ENCODE results near the gene COPZ2. TPM values are rescaled to one million over a fixed set of nuclear protein-coding genes. Genes with fewer than 3 reads are reported as not detected.
A peak's percentile ranks its signal among the peaks of the same experiment; 100 is the strongest.

The COPZ2 gene
- total RNA-seq, 1 experiment from 2014 or later = not detected

DNA sequence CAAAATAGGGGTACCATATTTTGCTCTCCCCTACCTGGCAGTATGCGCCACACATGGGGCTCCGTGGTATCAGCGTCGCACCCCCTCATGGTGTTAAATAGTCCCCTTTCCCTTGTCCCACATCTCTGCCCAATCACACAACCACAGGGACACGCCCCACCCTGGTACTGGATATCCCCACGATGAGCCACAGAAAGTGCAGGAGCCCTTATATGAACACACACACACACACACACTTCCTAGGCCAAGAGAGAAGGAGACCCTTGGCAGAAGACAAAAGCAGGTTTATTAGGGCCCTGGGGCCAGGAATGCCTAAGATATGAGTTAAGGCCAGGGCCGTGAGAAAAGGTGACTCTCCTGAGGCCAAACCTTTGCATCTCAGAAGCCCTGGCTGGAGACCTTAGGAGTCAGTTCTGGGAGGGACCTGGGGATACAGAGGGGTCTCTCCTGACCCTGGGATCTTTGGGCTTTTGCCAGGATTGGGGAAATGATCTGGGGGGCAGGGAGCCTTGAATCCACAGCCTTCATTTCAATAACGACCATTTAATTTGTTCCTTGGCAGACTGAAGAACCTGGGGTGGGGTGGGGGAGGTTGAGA, 11.6 kb downstream of the COPZ2 start:
- peak overlapping the region; percentile 54 to 62 for H3K4me3 ChIP-seq (replicated peaks in 1 of 2; ENCODE audit: low read depth in 1 of 2, low read length in 2 of 2)
- H3K27ac ChIP-seq (ENCODE audit: low read depth, low read length) = peak overlapping the region; percentile 64
- no peaks in the 10 kb centered on the region for H3K27me3 ChIP-seq (ENCODE audit: insufficient read depth, low read length)
- H3K4me1 ChIP-seq (ENCODE audit: control insufficient read depth in 1 of 2, insufficient read depth in 2 of 2, low read length in 2 of 2) = peaks cover 26 to 45% of the 10 kb centered on the region in 2 experiments
- no peaks in the 10 kb centered on the region for H3K9me2 ChIP-seq (ENCODE audit: insufficient read depth)
- peak; percentile 3; the same call in 1 of the 2 replicates for ATAC-seq
- TF ChIP-seq JUND (IDR thresholded peaks at IDR 0.05) (no peak), EZH2phosphoT487 (IDR thresholded peaks at IDR 0.05; ENCODE audit: borderline replicate concordance) (no peak)
- peak overlapping the region; percentile 57 for H3K9ac ChIP-seq (ENCODE audit: low read length)
- H3K36me3 ChIP-seq (ENCODE audit: control insufficient read depth in 1 of 2, insufficient read depth in 2 of 2, low read length in 2 of 2) = no peaks in the 10 kb centered on the region
- H4K20me1 ChIP-seq (ENCODE audit: insufficient read depth) = no peaks in the 10 kb centered on the region
- RAD21 ChIA-PET (ENCODE audit: low non-redundant PET in 1 of 2, low total read pairs in 2 of 2, uncharacterized antibody in 2 of 2, unreplicated experiment in 2 of 2) = interaction anchor here (0.5 to 3.0 kb wide), 17 partner anchors 15 to 282 kb away, joined by 3 to 19 read pairs (median 4); partner anchors contain the start of gene NFE2L1 (in 2 of the 2)
- BruUV-seq (replicated peaks) = no TSS peak
- H3K4me2 ChIP-seq (ENCODE audit: low read length) = peak overlapping the region; percentile 95
- no peak for DNase-seq (ENCODE audit: low read depth, low spot score)
- intact Hi-C loops (cut with micrococcal nuclease) = loop anchor here (1.0 to 10.0 kb wide), 12 partner anchors 23 to 1009 kb away; partner anchors contain the start of gene NFE2L1
- H2AFZ ChIP-seq (ENCODE audit: low read depth, low read length, poor library complexity, severe bottlenecking) = peak overlapping the region; percentile 96
- POLR2A ChIA-PET = interaction anchor here (0.7 to 2.6 kb wide), 13 partner anchors 10 to 592 kb away, joined by 3 to 45 read pairs (median 5); partner anchors contain the start of genes CBX1, HOXB8, NFE2L1 and SNX11
- H3K79me2 ChIP-seq (ENCODE audit: insufficient read depth, low read length) = no peaks in the 10 kb centered on the region
- H3K9me3 ChIP-seq (ENCODE audit: control insufficient read depth in 1 of 2, insufficient read depth in 1 of 2, low read depth in 1 of 2, low read length in 2 of 2) = no peaks in the 10 kb centered on the region
- CTCF ChIA-PET = interaction anchor here (0.6 to 3.5 kb wide), 58 partner anchors 9 to 858 kb away, joined by 3 to 171 read pairs (median 5); partner anchors contain the start of genes CBX1, CDK5RAP3, HOXB8 and NFE2L1

DNA sequence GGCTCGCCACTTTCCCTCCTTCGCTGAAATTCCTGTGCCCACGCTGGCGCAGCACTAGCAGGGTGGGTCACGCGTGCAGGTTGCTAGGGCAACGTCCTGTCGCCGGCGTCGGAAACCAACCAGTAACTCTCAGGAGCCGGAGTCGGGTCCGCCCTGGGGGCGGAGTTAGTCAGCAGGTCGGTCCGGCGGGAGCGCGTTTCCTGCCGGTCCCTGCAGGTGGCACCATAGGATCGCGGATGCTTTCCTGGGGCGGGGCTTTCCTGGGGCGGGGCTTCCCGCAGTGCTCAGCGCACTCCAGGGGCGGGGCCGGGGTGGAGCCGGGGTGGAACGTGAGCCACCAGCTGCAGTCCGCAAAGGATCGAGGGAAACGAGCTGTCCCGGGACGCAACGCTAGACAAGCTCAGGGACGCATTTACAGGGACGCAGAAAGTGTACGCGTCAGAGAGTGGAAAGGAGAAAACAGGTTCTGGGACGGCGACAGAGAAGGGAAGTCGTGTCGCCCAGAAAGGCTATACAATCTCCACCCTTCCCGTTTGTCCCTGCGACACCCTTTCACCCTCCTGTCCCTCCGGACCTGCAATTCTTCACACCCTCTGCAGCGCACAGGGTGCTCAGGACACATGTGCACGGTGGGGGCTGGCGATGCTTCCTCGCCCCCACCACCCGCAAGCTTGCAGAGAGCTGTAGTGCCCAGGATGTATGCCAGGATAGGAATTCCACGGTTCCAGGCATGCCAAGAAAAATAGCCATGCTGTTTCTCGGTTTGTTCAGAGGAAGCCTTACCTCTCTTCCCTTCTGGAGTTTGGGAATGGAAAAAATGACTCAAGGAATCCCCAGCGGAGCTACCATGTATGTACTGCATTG, 12.3 kb downstream of the COPZ2 start:
- H4K20me1 ChIP-seq (ENCODE audit: insufficient read depth) = no peaks in the 10 kb centered on the region
- peaks cover 26 to 45% of the 10 kb centered on the region in 2 experiments for H3K4me1 ChIP-seq (ENCODE audit: control insufficient read depth in 1 of 2, insufficient read depth in 2 of 2, low read length in 2 of 2)
- H3K9me2 ChIP-seq (ENCODE audit: insufficient read depth) = no peaks in the 10 kb centered on the region
- ATAC-seq (peak; percentile 73), DNase-seq (ENCODE audit: low read depth, low spot score) (peak; percentile 98)
- TF ChIP-seq POLR2AphosphoS5 (IDR thresholded peaks at IDR 0.05; ENCODE audit: low read depth, low read length) = peak; percentile 89
- TF ChIP-seq ZNF274 (IDR thresholded peaks at IDR 0.05; ENCODE audit: low read depth, low read length) = no peak
- TF ChIP-seq CEBPB (IDR thresholded peaks at IDR 0.05; ENCODE audit: low read depth) = no peak
- TF ChIP-seq EGR1 (IDR thresholded peaks at IDR 0.05; ENCODE audit: low read depth) = no peak
- TF ChIP-seq, protein P1, sequence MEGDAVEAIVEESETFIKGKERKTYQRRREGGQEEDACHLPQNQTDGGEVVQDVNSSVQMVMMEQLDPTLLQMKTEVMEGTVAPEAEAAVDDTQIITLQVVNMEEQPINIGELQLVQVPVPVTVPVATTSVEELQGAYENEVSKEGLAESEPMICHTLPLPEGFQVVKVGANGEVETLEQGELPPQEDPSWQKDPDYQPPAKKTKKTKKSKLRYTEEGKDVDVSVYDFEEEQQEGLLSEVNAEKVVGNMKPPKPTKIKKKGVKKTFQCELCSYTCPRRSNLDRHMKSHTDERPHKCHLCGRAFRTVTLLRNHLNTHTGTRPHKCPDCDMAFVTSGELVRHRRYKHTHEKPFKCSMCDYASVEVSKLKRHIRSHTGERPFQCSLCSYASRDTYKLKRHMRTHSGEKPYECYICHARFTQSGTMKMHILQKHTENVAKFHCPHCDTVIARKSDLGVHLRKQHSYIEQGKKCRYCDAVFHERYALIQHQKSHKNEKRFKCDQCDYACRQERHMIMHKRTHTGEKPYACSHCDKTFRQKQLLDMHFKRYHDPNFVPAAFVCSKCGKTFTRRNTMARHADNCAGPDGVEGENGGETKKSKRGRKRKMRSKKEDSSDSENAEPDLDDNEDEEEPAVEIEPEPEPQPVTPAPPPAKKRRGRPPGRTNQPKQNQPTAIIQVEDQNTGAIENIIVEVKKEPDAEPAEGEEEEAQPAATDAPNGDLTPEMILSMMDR (IDR thresholded peaks at IDR 0.05 in 2 of 3, conservative IDR thresholded peaks at IDR 0.05 in 1 of 3; ENCODE audit: borderline replicate concordance in 1 of 3, insufficient read depth in 1 of 3, low read depth in 2 of 3, low read length in 2 of 3) = peak in 2 of 3 experiments; percentile 87 to 92; a peak in 4 of 6 replicates
- TF ChIP-seq YY1 (IDR thresholded peaks at IDR 0.05; ENCODE audit: extremely low read depth, insufficient replicate concordance, low read depth, low read length) = peak; percentile 45
- TF ChIP-seq, protein P2, sequence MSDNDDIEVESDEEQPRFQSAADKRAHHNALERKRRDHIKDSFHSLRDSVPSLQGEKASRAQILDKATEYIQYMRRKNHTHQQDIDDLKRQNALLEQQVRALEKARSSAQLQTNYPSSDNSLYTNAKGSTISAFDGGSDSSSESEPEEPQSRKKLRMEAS (IDR thresholded peaks at IDR 0.05) = no peak
- no peak for TF ChIP-seq EZH2phosphoT487 (IDR thresholded peaks at IDR 0.05; ENCODE audit: borderline replicate concordance)
- TF ChIP-seq POLR2A (IDR thresholded peaks at IDR 0.05; ENCODE audit: borderline replicate concordance, extremely low read depth, insufficient read depth, insufficient read length) = peak; percentile 69
- TF ChIP-seq, protein P3, sequence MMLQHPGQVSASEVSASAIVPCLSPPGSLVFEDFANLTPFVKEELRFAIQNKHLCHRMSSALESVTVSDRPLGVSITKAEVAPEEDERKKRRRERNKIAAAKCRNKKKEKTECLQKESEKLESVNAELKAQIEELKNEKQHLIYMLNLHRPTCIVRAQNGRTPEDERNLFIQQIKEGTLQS (IDR thresholded peaks at IDR 0.05) = no peak
- no peaks in the 10 kb centered on the region for H3K9me3 ChIP-seq (ENCODE audit: control insufficient read depth in 1 of 2, insufficient read depth in 1 of 2, low read depth in 1 of 2, low read length in 2 of 2)
- H3K27ac ChIP-seq (ENCODE audit: low read depth, low read length) = peak overlapping the region; percentile 93
- H2AFZ ChIP-seq (ENCODE audit: low read depth, low read length, poor library complexity, severe bottlenecking) = peak overlapping the region; percentile 96
- RAD21 ChIA-PET (ENCODE audit: low non-redundant PET in 1 of 2, low total read pairs in 2 of 2, uncharacterized antibody in 2 of 2, unreplicated experiment in 2 of 2) = interaction anchor here (0.5 to 3.0 kb wide), 20 partner anchors 14 to 283 kb away, joined by 3 to 19 read pairs (median 4); partner anchors contain the start of gene NFE2L1 (in 2 of the 2)
- no peaks in the 10 kb centered on the region for H3K27me3 ChIP-seq (ENCODE audit: insufficient read depth, low read length)
- BruUV-seq (replicated peaks) = TSS peak; percentile 62
- no peaks in the 10 kb centered on the region for H3K79me2 ChIP-seq (ENCODE audit: insufficient read depth, low read length)
- intact Hi-C loops (cut with micrococcal nuclease) = loop anchor here (1.0 to 10.0 kb wide), 10 partner anchors 102 to 1010 kb away; no protein-coding TSS in a partner anchor
- H3K4me3 ChIP-seq (replicated peaks in 1 of 2; ENCODE audit: low read depth in 1 of 2, low read length in 2 of 2) = peak overlapping the region; percentile 61 to 62
- no peaks in the 10 kb centered on the region for H3K36me3 ChIP-seq (ENCODE audit: control insufficient read depth in 1 of 2, insufficient read depth in 2 of 2, low read length in 2 of 2)
- H3K4me2 ChIP-seq (ENCODE audit: low read length) = peak overlapping the region; percentile 95
- CTCF ChIA-PET = interaction anchor here (0.5 to 3.5 kb wide), 60 partner anchors 10 to 1011 kb away, joined by 3 to 171 read pairs (median 4); partner anchors contain the start of genes CBX1, CDK5RAP3, HOXB8 and NFE2L1
- peak overlapping the region; percentile 85 for H3K9ac ChIP-seq (ENCODE audit: low read length)
- POLR2A ChIA-PET = interaction anchor here (0.7 to 2.6 kb wide), 13 partner anchors 10 to 593 kb away, joined by 3 to 45 read pairs (median 5); partner anchors contain the start of genes CBX1, HOXB8, NFE2L1 and SNX11

Measured in HCT116 (cell line).